HG03432 (cell line): ENCODE measurements around the gene ST6GALNAC3.
A peak's percentile ranks its signal among the peaks of the same experiment; 100 is the strongest.

Source experiments
- ATAC-seq: cut with Tn5 transposase; IDR thresholded peaks from one replicate; pipeline ENCODE4 v1.9.1; 2021; ENCODE audit warnings: mild to moderate bottlenecking, moderate library complexity; ENCODE audit not compliant: unreplicated experiment

Gene ST6GALNAC3

DNA sequence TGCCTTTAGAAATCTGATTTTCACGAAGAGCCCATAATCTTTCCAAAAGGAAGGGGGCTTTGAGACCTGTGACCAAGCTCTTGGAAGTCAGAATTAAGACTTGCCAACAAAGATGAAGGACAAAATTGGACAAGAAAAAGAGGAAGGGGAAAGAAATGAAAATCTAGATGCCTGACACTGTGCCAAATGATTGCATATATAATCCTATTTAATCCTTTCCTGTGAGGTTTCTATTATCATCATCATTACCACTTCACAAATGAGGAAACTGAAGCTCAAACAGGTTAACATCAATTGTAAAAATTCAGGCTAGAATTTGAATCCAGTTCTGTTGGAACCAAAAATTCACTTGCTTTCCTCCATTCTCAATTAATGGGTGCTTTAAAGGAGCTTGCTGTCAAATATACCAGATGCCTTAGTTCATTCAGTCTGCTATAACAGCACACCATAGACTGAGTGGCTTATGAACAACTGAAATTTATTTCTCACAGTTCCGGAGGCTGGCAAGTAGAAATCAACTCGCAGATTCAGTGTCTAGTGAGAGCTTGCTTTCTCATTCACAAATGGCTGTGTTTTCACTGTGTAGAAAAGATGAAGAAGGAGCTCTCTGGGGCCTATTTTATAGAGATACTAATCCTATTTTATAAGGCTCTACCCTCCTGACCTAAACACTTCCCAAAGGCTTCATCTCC is 595.2 kb downstream of the ST6GALNAC3 start:
- no peak for ATAC-seq

GRCh38 chr1:76674689-76675210 is 600.2 kb downstream of the ST6GALNAC3 start:
- no peak for ATAC-seq

DNA sequence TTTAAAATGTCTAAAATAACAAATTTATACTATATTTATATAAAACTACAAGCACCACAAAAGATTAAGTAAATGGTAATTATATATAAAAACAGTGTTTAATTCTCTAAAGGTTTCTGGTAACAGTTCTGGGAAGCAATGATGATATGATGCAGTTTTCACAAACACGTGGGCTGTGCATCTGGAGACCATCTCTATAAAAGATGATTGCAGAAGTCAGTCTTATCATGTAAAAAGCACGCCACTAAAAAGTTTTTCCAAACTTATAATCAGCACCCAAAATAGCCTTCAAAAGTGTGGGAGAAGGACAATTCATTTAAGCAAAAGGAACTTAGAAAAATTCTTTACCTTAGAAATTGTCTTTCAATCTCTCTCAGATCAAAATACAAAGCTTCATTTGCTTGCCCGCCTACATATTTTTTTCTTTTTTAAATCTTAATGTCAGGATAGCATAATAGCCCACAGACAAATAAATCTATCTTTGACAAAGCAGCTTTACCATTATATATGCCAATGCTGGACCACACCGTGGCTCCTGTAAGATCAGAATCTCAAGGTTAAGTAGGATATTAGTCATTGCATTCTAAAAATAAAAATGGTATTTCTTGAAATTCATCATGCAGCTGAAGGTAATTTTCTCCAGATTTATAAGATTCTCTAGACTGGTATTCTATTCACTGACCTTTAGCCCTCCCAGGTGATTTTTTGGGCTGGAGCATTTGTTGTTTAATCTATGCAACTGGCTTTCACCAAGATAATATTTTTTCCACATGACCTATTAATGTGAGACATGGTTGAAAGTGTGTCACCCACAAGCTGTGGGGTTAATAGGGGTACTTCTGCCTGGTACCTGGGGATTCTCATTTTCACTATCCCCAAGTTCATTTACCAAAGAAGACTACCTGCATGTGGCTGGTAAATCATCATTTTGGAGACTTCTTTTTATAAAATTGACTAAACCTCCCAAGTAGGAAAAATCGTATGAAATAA is 603.2 kb downstream of the ST6GALNAC3 start:
- ATAC-seq, result peak; percentile 59

- ATAC-seq, result no peak
Measured at GRCh38 chr1:76679534-76680152, 605.1 kb downstream of the ST6GALNAC3 start.

GRCh38 chr1:76680651-76681050 is 606.1 kb downstream of the ST6GALNAC3 start:
- no peak for ATAC-seq

GRCh38 chr1:76682138-76682537 is 607.6 kb downstream of the ST6GALNAC3 start:
- ATAC-seq, result no peak
